ENCODE measurements around the gene RNF150. TPM values are rescaled to one million over a fixed set of nuclear protein-coding genes. Genes with fewer than 3 reads are reported as not detected.

The RNF150 gene
- under 0.01 and 0.19 TPM in 2 replicates for total RNA-seq

GRCh38 chr4:141133146-141133998, at the start of gene RNF150:
TSS of gene RNF150 (minus strand) at chr4:141133469.

Other genes starting within 250 kb of the RNF150 start
- gene ZNF330, start 87.4 kb upstream of the RNF150 start, total RNA-seq: 17.8 and 19.3 TPM in 2 replicates

Data from vein endothelial cell (primary cell).